Testis (tissue), 3 donors: Measurements from ENCODE around the gene DNAH12. TPM values are rescaled to one million over a fixed set of nuclear protein-coding genes. Genes with fewer than 3 reads are reported as not detected.
"Not testable (repeated sequence)": the region's sequence is repeated elsewhere in the genome, so short reads cannot be mapped to it uniquely, and the experiment has no call there.

Source experiments
- DNase-seq: peaks from one replicate; pipeline ENCODE4 v3.0.0-alpha.2; 2019
- H3K27ac ChIP-seq, 2 donors: fragments of 200-600 bp; sonication (generic); one replicate each; pipeline ENCODE4 v1.5.1; 2019
- H3K27me3 ChIP-seq: fragments of 200-600 bp; sonication (generic); one replicate; pipeline ENCODE4 v1.5.1; 2019
- H3K36me3 ChIP-seq: fragments of 200-600 bp; sonication (generic); one replicate; pipeline ENCODE4 v1.5.1; 2017; ENCODE audit warnings: low read depth; ENCODE audit errors: missing control alignments
- H3K4me1 ChIP-seq: fragments of 200-600 bp; sonication (generic); one replicate; pipeline ENCODE4 v1.5.1; 2019
- H3K4me3 ChIP-seq, 2 donors: fragments of 200-600 bp; sonication (generic); one replicate each; pipeline ENCODE4 v1.5.1; 2017 to 2019
- H3K9me3 ChIP-seq: fragments of 200-600 bp; sonication (generic); one replicate; pipeline ENCODE4 v1.5.1; 2017
- CTCF ChIP-seq, 3 experiments: fragments of 450-650 bp in 2 of 3; fragments of 200-600 bp in 1 of 3; sonication (generic) in 1 of 3; IDR thresholded peaks; one replicate each; pipeline ENCODE4 v1.5.1; 2016 to 2019; ENCODE audit warnings: antibody characterized with exemption in 3 of 3, mild to moderate bottlenecking in 2 of 3, moderate library complexity in 1 of 3
- POLR2A ChIP-seq: fragments of 450-650 bp; IDR thresholded peaks from one replicate; pipeline ENCODE4 v1.6.1; 2017; ENCODE audit warnings: antibody characterized with exemption, mild to moderate bottlenecking, moderate library complexity
- WGBS, 2 donors: methylation state at CpG; one replicate each; pipeline ENCODE4 v1.1.5; 2018; 5-methylcytosine and 5-hydroxymethylcytosine counted together
- intact Hi-C: fragments of 100-400 bp; cut with DNase I; formaldehyde crosslinking; loops from one replicate; pipeline ENCODE4 v1.15.1; 2023; ENCODE audit warnings: low total_unique reads
- polyA plus RNA-seq: library from polyadenylated mRNA; stranded (reverse); fragments of 350-450 nt; fragmentation: Illumina TruSeq; extraction: RNeasy Lipid Tissue Mini Kit (QIAGEN cat#74804); gene quantifications from one replicate; pipeline ENCODE4 v1.2.3, GENCODE V29; 2014; ENCODE audit warnings: low read depth, low replicate concordance; ENCODE audit not compliant: insufficient read depth
- total RNA-seq, 2 donors: library from RNA; depleted of rRNA; stranded (reverse); fragments of >200 nt; gene quantifications; one replicate each; pipeline ENCODE4 v1.2.3, GENCODE V29; 2016

DNAH12 gene
- total and polyA plus RNA-seq, 3 donors from 2014 or later = 11.3 to 19.6 (median 15.7) TPM

- H3K9me3 ChIP-seq = no peaks in the 10 kb centered on the region
- no peak overlapping the region for H3K27ac ChIP-seq
- H3K4me3 ChIP-seq = no peak overlapping the region
- TF ChIP-seq CTCF (IDR thresholded peaks at IDR 0.05) (no peak), POLR2A (no peak)
- DNase-seq = no peak
- WGBS, 2 donors = 89 to 90% methylated on average over 5 of the region's 5 CpGs
- no peaks in the 10 kb centered on the region for H3K36me3 ChIP-seq
- H3K4me1 ChIP-seq = no peaks in the 10 kb centered on the region
- H3K27me3 ChIP-seq = no peaks in the 10 kb centered on the region
- intact Hi-C loops = no loop called here
Measured at GRCh38 chr3:57335283-57335938, 208.7 kb downstream of the DNAH12 start.

- no peak overlapping the region for H3K27ac ChIP-seq
- no peaks in the 10 kb centered on the region for H3K4me1 ChIP-seq
- TF ChIP-seq CTCF (IDR thresholded peaks at IDR 0.05) (no peak), POLR2A (no peak)
- no peak for DNase-seq
- no peak overlapping the region for H3K4me3 ChIP-seq
- 78 to 85% methylated on average over 3 of the region's 3 CpGs for WGBS, 2 donors
- no peaks in the 10 kb centered on the region for H3K36me3 ChIP-seq
- intact Hi-C loops = no loop called here
- no peaks in the 10 kb centered on the region for H3K27me3 ChIP-seq
- H3K9me3 ChIP-seq = no peaks in the 10 kb centered on the region
Measured at GRCh38 chr3:57331078-57331610, 213.0 kb downstream of the DNAH12 start.

- WGBS, 2 donors = 93 to 100% methylated on average over 1 of the region's 1 CpG
- H3K4me3 ChIP-seq, DNase-seq, H3K4me1 ChIP-seq, H3K9me3 ChIP-seq, H3K27me3 ChIP-seq, H3K27ac ChIP-seq, H3K36me3 ChIP-seq, intact Hi-C loops: not testable (repeated sequence)
Measured at GRCh38 chr3:57326498-57326897, 217.6 kb downstream of the DNAH12 start.

- TF ChIP-seq CTCF (IDR thresholded peaks at IDR 0.05) (no peak), POLR2A (no peak)
- 96 to 97% methylated on average over 3 of the region's 3 CpGs for WGBS, 2 donors
- Histone ChIP-seq H3K9me3 (no peaks in the 10 kb centered on the region), H3K4me1 (no peaks in the 10 kb centered on the region), H3K36me3 (no peaks in the 10 kb centered on the region), H3K27me3 (no peaks in the 10 kb centered on the region), H3K27ac (no peak overlapping the region), H3K4me3 (no peak overlapping the region)
- intact Hi-C loops = no loop called here
- DNase-seq = no peak
Measured at GRCh38 chr3:57314204-57314603, 229.9 kb downstream of the DNAH12 start.

- DNase-seq = no peak
- no peak overlapping the region for H3K27ac ChIP-seq
- intact Hi-C loops = no loop called here
- TF ChIP-seq POLR2A (no peak), CTCF (IDR thresholded peaks at IDR 0.05) (no peak)
- WGBS, 2 donors = 60 to 71% methylated on average over 3 of the region's 3 CpGs
- no peaks in the 10 kb centered on the region for H3K27me3 ChIP-seq
- H3K4me3 ChIP-seq = no peak overlapping the region
- H3K4me1 ChIP-seq = no peaks in the 10 kb centered on the region
- no peaks in the 10 kb centered on the region for H3K36me3 ChIP-seq
- no peaks in the 10 kb centered on the region for H3K9me3 ChIP-seq
Measured at GRCh38 chr3:57309769-57310360, 234.3 kb downstream of the DNAH12 start.

GRCh38 chr3:57303520-57303919 is 240.6 kb downstream of the DNAH12 start:
- intact Hi-C loops, H3K4me3 ChIP-seq, H3K36me3 ChIP-seq, H3K4me1 ChIP-seq, DNase-seq, H3K9me3 ChIP-seq, H3K27me3 ChIP-seq, H3K27ac ChIP-seq: not testable (repeated sequence)
- WGBS, 2 donors = 95 to 96% methylated on average over 7 of the region's 7 CpGs
